CD4-positive, alpha-beta T cell treated with Interleukin-2 at 100 ng/mL for 4 hours (primary cell): Measurements from ENCODE around the gene CRIM1.

Experiments
- DNase-seq: peaks from one replicate; pipeline ENCODE4 v3.0.0-alpha.2; 2020; ENCODE audit warnings: low spot score

The CRIM1 gene

DNA sequence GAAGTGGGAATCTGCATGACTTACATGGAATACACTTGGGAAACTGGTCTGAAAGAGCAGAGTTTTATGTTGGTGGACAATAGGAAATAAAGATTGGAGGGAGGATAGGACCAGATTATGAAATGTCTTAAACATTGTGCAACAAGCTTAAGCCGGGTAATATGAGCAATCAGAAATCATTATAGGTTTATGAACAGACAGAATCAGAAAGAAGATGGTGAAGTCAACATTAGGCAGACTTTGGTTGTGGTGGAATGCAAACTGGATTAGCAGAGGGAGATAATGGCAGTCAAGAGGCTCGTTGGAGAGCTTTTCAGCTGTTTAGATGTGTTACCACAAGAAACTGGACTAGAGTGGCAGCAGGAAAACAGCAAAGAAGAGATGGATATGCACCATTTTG lies 43.5 kb downstream of the CRIM1 start:
- DNase-seq = no peak

DNA sequence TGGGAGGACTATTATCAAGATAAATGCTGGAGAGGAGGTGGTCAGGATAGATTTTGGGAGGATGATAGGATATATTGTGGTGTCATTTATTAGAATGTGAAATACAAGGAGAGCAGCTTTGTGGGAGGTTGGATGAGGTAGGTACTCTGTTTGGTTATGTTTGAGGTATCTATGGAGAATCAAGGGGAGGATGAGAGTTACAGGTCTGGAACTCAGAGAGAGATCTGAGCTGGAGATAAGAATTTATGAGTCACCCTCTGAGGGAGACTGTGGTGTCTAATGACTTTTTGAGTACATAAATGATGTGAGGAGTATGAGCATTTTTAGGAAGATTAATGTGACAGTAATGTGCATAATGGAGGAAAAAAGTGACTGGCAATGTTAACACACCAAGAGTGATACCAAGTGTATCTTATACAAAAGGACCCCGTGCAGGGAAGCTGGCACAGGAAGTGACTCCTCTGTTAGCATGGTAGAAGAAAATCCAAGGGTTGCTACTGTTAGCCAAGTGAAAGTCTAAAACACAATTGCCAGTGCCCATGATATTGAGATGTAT lies 48.2 kb downstream of the CRIM1 start:
- DNase-seq = peak; percentile 30

GRCh38 chr2:36404318-36404717 lies 48.7 kb downstream of the CRIM1 start:
- no peak for DNase-seq

DNA sequence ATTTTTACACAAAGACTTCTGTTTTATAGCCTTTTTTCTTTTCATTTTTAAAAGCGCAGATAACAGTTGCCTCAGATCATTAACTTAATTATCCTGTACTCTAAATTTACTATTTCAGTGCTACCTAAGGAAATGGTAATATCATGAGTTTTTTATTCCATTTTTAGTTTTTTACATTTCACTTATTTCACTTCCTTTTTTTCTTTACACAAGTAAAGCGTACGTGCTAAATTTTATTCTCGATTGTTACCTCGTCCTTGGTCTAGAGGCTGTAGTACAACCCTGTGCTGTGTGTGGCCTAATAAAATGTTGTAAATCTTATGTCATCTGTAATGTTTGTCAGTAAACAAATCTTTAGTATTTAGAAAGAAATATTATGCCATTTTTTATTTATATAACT lies 49.2 kb downstream of the CRIM1 start:
- DNase-seq = no peak

GRCh38 chr2:36405183-36405582 lies 49.6 kb downstream of the CRIM1 start:
- no peak for DNase-seq

DNA sequence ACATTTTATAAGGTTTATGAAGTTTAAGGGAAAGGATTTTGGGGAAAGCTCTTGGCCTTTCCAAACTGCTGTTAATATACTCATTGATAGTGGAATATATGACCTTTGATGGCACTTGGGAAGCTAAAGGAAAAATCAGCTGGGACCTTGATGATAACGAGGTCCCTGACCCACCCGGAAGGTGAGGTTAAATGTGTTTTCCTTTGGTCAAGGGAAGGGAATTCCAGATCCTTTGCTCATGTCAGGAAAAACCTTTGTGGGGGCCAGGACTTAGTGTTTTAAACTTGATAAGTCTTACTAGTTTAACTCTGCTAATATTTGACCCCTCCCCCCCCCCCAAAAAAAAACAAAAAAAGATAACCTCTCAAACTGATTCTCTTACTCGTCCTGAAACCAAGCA lies 50.7 kb downstream of the CRIM1 start:
- DNase-seq = no peak

GRCh38 chr2:36407413-36407812 lies 51.8 kb downstream of the CRIM1 start:
- no peak for DNase-seq

DNA sequence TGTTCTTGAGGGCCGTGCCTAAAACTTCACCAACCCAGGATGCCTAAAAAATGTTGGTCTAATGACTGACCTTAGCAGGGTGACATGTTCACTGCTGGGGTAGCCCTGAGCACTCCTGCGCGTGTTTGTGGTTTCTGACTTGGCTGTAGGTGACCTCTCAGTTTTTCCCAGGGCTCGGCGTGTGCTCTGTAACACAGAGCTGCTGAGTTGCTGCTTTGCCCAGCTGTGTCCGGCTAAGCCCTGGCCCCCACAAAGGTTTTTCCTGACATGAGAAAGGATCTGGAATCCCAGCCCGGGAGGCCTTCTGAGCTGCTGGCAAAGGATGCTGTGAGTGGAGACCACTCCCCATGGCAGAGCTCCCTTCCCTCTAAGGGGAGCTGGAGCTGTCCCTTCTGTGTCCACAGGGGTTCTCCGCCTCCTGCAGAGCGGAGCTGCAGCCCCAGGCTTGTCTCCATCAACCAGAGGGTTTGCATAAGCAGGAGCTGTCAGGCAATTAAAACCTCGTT lies 52.7 kb downstream of the CRIM1 start:
- no peak for DNase-seq

GRCh38 chr2:36409335-36409734 lies 53.8 kb downstream of the CRIM1 start:
- no peak for DNase-seq

- no peak for DNase-seq
Measured at GRCh38 chr2:36409935-36410334, 54.4 kb downstream of the CRIM1 start.

GRCh38 chr2:36410681-36411080 lies 55.1 kb downstream of the CRIM1 start:
- DNase-seq = no peak

GRCh38 chr2:36411962-36412444 lies 56.4 kb downstream of the CRIM1 start:
- DNase-seq = no peak

DNA sequence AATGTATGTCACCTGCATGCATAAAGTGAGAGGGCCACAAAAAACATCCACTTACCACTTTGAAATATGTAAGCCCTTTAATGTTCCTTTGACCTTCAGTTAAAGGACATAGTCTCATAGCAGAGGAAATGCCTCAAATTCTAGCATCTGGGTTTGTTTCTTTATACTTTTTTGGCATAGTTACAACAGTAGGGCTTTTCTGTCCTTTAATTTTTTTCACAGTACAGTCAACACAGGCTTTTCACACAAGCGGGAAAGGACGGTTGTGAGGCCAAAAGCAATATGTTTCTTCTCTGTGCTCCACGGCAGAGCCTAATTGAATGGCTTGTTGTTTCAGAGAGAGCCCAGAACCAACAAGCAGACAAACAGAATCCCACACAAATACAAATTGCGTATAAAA lies 57.6 kb downstream of the CRIM1 start:
- no peak for DNase-seq

DNA sequence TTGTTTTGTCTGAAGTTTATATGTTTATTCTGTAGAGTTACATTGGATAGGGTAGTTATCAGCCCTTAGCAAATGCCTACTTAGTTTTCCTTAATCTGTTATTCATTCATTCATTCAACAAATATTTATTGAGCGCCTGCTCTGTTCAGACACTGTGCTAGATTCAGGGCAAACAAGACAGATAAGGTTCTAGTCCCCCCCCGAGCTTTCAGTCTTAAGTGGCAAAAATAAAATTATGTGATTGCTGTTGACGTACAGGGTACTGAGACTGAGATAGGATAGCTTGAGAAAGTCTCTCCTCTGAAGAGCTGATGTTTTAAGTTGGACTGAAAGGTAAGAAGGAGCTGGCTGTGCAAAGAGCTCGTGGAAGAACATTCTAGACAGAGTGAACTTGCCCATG lies 58.7 kb downstream of the CRIM1 start:
- DNase-seq = no peak

DNA sequence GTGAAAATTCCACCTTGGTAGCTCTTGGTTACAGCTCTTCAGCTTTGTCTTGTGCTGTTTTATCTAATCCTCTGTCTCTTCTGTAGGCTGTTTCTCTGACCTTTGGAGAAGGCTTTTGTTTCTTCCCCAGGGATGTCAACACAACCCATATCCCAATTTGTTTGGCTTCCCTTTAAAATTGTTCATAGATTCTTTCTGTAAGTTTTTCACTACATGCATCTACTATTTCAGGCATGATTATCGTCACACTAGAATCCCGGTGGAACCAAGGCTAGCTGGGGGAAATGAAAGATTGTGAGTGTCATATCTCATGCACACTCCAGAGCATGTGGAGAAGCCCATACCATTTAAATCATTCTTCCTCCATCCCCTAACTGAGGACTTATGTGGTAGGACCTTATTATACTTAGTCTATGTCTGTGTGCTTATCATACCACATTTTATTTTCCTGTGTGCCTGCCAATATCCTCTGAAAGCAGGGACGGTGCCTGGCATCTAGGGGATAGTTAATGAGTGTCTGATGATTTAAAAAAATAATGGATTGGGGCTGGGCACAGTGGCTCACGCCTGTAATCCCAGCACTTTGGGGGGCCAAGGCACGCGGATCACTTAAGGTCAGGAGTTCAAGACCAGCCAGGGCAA lies 59.9 kb downstream of the CRIM1 start:
- DNase-seq = no peak

DNA sequence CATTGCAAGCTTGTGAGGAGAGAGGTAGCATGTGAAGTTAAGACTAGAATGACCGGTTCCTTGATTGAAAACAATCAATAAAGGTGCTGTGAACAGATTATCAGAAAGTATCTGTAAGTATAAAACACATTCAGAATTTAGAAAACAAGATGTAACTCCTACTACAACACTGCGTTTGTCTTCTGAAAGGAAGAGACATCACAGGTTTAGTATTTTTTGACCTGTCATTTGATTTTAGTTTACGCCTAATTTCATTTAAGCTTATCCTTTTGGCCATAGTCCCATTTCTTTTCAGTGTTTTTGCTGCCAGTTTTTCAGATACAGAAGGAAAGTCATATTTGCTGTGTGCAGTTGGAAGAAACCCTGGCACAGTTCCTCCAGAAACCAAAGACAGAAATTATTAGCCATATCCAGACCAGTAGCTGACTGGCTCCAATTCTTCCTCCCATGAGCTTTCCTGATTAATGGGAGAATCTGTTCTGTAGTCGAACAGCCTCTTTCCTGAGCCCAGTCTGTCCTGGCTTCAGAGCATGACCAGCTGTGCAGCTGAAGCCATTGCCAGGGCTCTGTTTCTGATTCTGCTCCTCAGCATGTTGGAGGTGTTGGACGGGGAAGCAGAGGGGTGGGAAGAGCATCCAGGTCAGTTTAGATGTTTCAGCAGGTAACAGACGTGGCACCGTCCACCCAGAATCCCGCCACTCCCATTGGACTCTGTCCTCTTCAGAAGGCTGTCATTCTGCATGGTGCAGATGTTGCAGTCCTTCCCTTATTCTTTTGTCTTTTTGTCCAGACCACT lies 61.0 kb downstream of the CRIM1 start:
- no peak for DNase-seq

GRCh38 chr2:36420569-36421181 lies 65.1 kb downstream of the CRIM1 start:
- no peak for DNase-seq

DNA sequence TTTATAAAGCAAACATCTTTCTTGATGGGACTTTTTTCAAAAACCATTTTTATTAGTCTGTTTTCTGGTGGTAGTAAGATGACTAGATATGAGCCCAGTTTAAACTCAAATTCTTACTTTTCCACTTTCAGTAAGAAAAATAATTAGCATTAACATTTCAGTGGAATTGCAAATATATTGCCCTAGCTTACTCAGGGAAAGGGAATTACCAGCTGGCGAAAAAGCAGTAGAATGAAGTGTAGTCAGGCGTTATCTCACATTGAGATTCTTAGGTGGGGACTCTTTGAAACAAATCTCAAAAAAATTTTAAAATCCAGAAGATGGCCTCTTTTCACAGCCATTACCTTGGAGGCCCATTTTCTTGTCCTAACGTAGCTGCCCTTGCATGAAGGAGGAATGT lies 65.8 kb downstream of the CRIM1 start:
- DNase-seq = no peak

DNA sequence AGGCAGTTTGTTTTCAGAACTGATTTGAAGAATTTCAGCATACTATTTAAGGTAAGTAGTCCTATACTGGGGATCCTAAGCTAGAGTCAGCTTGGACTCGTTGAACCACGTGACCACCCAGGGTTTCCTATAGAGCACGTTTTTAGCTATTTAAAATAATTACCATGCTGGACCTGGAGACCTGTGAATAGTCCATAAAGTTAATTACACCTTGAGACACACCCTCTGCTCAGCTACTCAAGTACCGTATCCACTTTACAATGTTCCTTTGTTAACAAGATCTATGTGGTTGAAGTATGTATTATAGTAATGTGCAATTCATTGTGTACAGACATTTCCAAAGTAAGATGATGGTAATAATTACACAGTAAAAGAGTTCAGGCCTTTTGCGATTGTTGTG lies 67.6 kb downstream of the CRIM1 start:
- no peak for DNase-seq

DNA sequence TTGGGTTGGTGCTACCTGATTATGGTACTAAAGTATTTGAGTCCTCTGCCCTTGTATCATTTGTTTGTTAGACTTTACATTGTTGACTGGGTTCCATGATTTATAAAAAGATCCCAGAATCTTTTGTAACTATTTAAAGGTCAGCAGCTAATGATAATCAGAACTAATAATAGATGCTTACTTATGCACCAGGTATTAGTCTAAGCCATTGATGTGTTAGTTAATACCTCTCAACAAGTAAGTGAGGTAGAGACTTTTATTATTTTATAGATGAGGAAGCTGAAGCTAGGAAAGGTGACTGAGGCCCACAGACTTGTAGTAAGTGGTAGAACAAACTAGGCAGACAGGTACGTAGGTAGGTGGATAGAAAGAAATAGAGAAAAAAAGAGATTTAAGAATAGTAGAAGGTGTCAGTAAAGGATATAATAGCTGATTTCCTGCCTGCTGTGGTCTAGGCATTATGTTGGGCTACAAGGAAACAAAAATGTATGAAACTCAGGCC lies 68.1 kb downstream of the CRIM1 start:
- no peak for DNase-seq

GRCh38 chr2:36425608-36426355 lies 70.2 kb downstream of the CRIM1 start:
- no peak for DNase-seq

DNA sequence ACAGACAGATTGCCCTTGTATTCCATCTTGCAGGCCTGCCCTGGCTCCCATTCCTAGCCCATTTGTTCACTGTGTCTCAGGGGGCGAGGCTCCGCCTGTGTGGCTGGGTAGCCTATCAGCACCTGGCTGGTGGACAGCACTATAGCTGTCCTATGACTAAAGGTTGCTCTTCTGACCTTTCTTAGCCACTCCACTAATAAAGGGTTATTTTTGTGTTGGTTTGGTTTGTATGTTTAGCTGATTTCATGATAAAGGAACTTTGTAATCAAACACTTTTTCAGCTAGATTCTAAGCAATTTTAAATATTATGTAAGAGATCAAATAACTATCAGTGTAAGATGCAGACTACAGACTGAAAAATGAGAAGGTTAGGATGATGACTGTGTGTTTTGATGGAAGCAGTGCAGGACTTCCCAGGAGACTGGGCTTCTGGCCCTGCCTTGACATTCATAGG lies 72.2 kb downstream of the CRIM1 start:
- no peak for DNase-seq
